DMS53 treated with DMSO at 0.1 percent for 48 hours (cell line): ENCODE data around the gene HCRTR1.

Experiments used
- DNase-seq: peaks from one replicate; lab custom pipeline; 2025; ENCODE audit not compliant: unreplicated experiment; lab: John Stamatoyannopoulos, UW

HCRTR1 gene

GRCh38 chr1:31596737-31597097 is 20.8 kb upstream of the HCRTR1 start:
- DNase-seq: no peak

DNA sequence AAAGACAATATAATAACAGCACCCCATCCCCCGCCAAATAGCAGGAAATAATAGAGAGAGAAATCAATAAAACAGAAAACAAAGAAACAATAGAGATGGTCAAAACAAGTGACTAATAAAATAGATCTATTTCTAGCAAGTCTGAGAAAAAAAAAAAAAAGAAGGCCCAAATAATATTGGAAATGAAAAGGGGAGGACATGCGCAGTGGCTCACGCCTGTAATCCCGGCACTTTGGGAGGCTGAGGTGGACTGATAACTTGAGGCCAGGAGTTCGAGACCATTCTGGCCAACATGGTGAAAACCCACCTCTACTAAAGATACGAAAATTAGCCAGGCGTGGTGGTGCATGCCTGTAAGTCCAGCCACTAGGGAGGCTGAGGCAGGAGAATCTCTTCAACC is 18.5 kb upstream of the HCRTR1 start:
- no peak for DNase-seq

- no peak for DNase-seq
Measured at GRCh38 chr1:31600641-31601040, 16.8 kb upstream of the HCRTR1 start.

DNA sequence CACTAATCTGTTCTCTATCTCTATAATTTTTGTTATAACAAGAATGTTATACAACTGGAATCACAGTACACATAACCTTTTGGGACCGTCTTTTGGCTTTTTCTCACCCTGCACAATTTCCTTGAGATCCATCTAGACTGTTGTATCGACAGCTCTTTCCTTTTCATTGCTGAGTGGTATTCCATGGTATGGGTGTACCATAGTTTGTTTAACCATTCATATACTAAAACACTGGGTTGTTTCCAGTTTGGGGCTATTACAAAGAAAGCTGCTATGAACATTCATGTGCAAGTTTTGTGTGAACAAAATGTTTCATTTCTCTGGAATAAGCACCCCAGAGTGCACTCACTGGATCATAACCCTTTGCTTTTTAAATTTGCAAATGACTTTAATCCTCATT is 15.4 kb upstream of the HCRTR1 start:
- DNase-seq: no peak

GRCh38 chr1:31605908-31606427 is 11.5 kb upstream of the HCRTR1 start:
- no peak for DNase-seq

GRCh38 chr1:31607360-31607759 is 10.1 kb upstream of the HCRTR1 start:
- DNase-seq: no peak

DNA sequence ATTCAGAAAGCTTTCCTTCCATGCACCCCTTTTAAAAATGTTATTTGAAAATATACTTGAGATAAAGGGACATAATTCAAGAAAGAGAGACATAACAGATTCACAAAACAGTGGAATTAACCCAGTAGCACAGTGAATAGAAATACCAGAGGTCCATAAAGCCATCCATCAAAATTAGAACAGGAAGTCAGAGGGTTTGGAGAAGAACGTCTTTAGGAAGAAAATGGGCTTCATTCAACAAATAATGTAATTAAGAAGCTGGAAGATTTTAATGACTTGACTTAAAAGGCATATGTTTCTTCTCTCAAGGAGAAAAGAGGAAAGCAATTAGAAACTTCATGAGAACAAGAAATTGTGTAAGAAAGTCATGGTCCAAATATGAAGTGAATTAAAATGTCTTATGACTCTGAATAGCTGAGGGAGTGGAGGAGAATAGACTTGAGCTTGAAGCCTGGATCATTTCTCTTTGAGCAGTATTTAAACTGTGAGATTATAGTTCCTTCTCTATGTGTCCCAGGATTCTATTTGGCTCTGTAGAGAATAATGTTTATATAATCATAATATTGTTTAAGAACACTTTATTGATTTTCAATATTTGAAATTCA is 7.9 kb upstream of the HCRTR1 start:
- no peak for DNase-seq

DNA sequence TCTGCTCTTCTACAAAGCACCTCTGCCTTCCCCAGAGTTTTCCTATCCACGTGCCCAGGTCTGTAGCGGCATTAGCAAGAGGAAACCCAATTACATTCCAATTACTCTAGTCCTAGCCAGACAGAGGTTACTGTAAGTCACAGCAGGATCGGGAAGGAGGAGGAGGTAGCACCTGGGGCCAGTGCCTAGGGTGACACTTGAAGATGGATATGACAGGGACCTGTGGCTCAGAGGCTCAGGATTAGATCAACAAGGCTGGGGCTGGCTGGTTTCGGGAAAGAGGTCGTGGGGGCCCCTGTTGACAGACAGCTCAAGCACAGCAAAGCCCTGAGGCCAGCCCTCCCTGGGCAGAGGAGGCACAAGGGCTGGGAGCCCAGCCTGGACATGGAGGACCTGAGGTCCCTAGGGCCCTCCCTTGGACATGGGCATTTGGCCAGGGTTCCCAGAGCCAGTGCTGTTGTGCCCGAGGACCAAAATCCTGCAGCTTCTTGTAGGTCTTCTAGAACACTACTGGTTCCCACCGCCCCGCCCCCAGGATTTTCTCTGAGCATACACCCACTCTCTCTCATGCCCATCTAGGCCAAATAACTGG is 3.0 kb upstream of the HCRTR1 start:
- no peak for DNase-seq

DNA sequence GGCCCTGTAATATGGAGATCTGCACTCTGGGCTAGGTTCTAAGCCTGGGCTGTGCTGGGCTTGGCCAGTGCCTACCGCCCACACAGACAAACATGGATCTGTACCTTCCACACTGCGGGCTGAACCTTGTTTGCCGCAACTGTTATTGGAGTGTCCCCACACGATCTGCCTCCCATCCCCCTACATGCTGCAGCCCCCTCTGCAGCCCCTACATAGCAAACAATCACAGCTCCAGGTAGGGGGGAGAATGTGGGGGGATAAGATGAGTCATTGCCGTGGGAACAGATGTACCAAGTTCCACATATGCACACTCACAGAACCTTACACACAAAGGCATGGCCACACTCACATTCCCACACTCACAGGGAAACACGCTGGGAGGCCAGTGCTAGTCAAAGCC is 2.1 kb upstream of the HCRTR1 start:
- no peak for DNase-seq

GRCh38 chr1:31615939-31616338 is 1.6 kb upstream of the HCRTR1 start:
- DNase-seq: no peak

GRCh38 chr1:31617916-31618746 is 642 bp downstream of the HCRTR1 start:
- peak; percentile 23 for DNase-seq

DNA sequence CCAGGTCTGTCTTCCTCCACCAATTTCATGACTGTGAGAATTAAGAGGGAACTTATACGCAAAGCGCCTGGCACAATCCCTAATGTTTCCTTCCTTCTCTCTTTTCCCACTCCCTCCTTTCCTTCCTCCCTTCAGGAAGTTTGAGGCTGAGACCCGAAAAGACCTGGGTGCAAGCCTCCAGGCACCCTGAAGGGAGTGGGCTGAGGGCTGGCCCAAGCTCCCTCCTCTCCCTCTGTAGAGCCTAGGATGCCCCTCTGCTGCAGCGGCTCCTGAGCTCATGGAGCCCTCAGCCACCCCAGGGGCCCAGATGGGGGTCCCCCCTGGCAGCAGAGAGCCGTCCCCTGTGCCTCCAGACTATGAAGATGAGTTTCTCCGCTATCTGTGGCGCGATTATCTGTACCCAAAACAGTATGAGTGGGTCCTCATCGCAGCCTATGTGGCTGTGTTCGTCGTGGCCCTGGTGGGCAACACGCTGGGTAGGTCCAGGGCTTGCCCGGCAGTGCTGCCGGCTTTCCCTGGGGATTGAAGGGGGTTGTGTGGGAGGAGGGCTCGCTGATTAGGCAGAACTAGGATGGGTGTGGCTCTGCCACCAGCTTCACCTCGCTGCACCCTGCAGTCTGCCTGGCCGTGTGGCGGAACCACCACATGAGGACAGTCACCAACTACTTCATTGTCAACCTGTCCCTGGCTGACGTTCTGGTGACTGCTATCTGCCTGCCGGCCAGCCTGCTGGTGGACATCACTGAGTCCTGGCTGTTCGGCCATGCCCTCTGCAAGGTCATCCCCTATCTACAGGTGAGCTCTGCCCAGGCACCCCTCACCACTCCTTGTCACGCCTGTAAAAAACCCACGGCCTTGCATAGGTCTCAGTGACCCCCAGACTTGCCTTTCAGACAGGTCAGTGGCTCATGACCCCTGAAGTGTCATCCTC is 1.7 kb downstream of the HCRTR1 start:
- DNase-seq: no peak

- DNase-seq: no peak
Measured at GRCh38 chr1:31620631-31621497, 3.4 kb downstream of the HCRTR1 start.

DNA sequence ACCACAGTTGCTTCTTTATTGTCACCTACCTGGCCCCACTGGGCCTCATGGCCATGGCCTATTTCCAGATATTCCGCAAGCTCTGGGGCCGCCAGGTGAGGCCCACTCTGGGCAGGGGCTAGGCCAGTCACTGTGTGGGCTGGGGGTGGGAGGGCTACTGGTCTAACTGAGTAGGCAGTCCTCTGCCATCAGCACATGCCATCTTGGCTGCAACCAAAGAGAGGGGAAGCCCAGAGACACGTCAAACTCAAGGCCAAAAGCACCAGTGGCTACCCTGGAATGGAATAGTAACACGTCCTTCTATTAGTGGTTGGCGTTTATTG is 4.0 kb downstream of the HCRTR1 start:
- DNase-seq: no peak

GRCh38 chr1:31621847-31622730 is 4.6 kb downstream of the HCRTR1 start:
- DNase-seq: no peak

DNA sequence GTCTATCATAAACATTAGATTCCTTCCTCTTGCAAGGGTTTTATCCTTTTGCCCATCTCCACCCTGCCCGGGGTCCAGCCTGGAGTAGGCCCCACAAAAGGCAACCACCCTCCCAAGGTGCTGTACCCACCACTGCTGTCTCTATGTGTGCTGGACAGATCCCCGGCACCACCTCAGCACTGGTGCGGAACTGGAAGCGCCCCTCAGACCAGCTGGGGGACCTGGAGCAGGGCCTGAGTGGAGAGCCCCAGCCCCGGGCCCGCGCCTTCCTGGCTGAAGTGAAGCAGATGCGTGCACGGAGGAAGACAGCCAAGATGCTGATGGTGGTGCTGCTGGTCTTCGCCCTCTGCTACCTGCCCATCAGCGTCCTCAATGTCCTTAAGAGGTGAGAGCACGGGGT is 5.9 kb downstream of the HCRTR1 start:
- DNase-seq: no peak

GRCh38 chr1:31624309-31624708 is 6.8 kb downstream of the HCRTR1 start:
- no peak for DNase-seq

GRCh38 chr1:31624731-31625514 is 7.4 kb downstream of the HCRTR1 start:
- DNase-seq: no peak
